HEK293 (cell line): ENCODE data around the gene EEFSEC.

ENCODE experiments used
- CTCF ChIA-PET: fragments of 350-600 bp; formaldehyde crosslinking; extraction: SDS; loops from one replicate; lab custom pipeline; 2021; ENCODE audit warnings: antibody characterized with exemption; lab: Yijun Ruan, JAX
- POLR2A ChIA-PET: fragments of 300-600 bp; formaldehyde crosslinking; extraction: SDS; loops from one replicate; lab custom pipeline; 2020; ENCODE audit warnings: antibody characterized with exemption, inconsistent platforms; lab: Yijun Ruan, JAX
- H3K27ac ChIP-seq: fragments of 200-500 bp; sonication (Bioruptor generic); 2 replicates; pipeline ENCODE4 v1.5.1; 2014; ENCODE audit warnings: low read depth, low read length, control low read depth, inconsistent platforms; ENCODE audit errors: extremely low read depth
- H3K36me3 ChIP-seq, 2 experiments: fragments of 200-500 bp in 1 of 2; sonication (Bioruptor generic) in 1 of 2; 1 replicate in 1 of 2; 2 replicates in 1 of 2; pipeline ENCODE4 v1.5.1; 2014 to 2017; ENCODE audit warnings: inconsistent platforms in 2 of 2, low read length in 2 of 2; ENCODE audit not compliant: control insufficient read depth in 2 of 2, insufficient read depth in 1 of 2
- H3K4me1 ChIP-seq: fragments of 200-500 bp; sonication (Bioruptor generic); 2 replicates; pipeline ENCODE4 v1.5.1; 2014; ENCODE audit warnings: mild to moderate bottlenecking, low read length, inconsistent platforms; ENCODE audit not compliant: control insufficient read depth, insufficient read depth
- H3K4me3 ChIP-seq: 2 replicates; pipeline ENCODE4 v1.5.1; 2011; ENCODE audit warnings: low read depth, mild to moderate bottlenecking, control low read depth, low read length, moderate library complexity
- H3K9me3 ChIP-seq: fragments of 200-500 bp; sonication (Bioruptor generic); 2 replicates; pipeline ENCODE4 v1.5.1; 2014; ENCODE audit warnings: low read depth, low read length, inconsistent platforms; ENCODE audit not compliant: control insufficient read depth, insufficient read depth
- IKZF3 ChIP-seq: fragments of 450-650 bp; IDR thresholded peaks from 2 replicates; pipeline ENCODE4 v1.5.0; 2018; ENCODE audit warnings: missing biosample characterization, mild to moderate bottlenecking, missing genetic modification characterization, moderate library complexity
- KLF17 ChIP-seq: fragments of 450-650 bp; formaldehyde crosslinking; IDR thresholded peaks from 2 replicates; pipeline ENCODE4 v1.5.1; 2016; ENCODE audit warnings: missing biosample characterization, missing genetic modification characterization
- KLF8 ChIP-seq: fragments of 450-650 bp; formaldehyde crosslinking; IDR thresholded peaks from 2 replicates; pipeline ENCODE4 v1.5.1; 2016; ENCODE audit warnings: missing biosample characterization, missing genetic modification characterization
- OSR2 ChIP-seq: fragments of 450-650 bp; formaldehyde crosslinking; IDR thresholded peaks from 2 replicates; pipeline ENCODE4 v1.5.1; 2016; ENCODE audit warnings: missing biosample characterization, missing genetic modification characterization
- PRDM6 ChIP-seq: fragments of 450-650 bp; formaldehyde crosslinking; IDR thresholded peaks from 2 replicates; pipeline ENCODE4 v1.5.1; 2017; ENCODE audit warnings: missing biosample characterization, missing genetic modification characterization
- ZBTB10 ChIP-seq: fragments of 450-650 bp; formaldehyde crosslinking; IDR thresholded peaks from 2 replicates; pipeline ENCODE4 v1.5.1; 2016; ENCODE audit warnings: missing biosample characterization, missing genetic modification characterization
- ZNF148 ChIP-seq: fragments of 450-650 bp; formaldehyde crosslinking; IDR thresholded peaks from 2 replicates; pipeline ENCODE4 v1.5.0; 2017; ENCODE audit warnings: missing biosample characterization, missing genetic modification characterization, borderline replicate concordance
- ZNF16 ChIP-seq: fragments of 450-650 bp; formaldehyde crosslinking; IDR thresholded peaks from 2 replicates; pipeline ENCODE4 v1.5.1; 2016; ENCODE audit warnings: low read depth, missing biosample characterization, missing genetic modification characterization
- ZNF302 ChIP-seq: fragments of 450-650 bp; formaldehyde crosslinking; IDR thresholded peaks from 2 replicates; pipeline ENCODE4 v1.5.1; 2016; ENCODE audit warnings: missing biosample characterization, missing genetic modification characterization, low read depth
- ZNF350 ChIP-seq: fragments of 450-650 bp; formaldehyde crosslinking; IDR thresholded peaks from 2 replicates; pipeline ENCODE4 v1.5.0; 2017; ENCODE audit warnings: missing biosample characterization, mild to moderate bottlenecking, missing genetic modification characterization
- ZNF391 ChIP-seq: fragments of 450-650 bp; formaldehyde crosslinking; IDR thresholded peaks from 2 replicates; pipeline ENCODE4 v1.5.1; 2016; ENCODE audit warnings: low read depth, missing biosample characterization, missing genetic modification characterization, borderline replicate concordance
- ZNF394 ChIP-seq: fragments of 450-650 bp; formaldehyde crosslinking; IDR thresholded peaks from 2 replicates; pipeline ENCODE4 v1.5.1; 2016; ENCODE audit warnings: missing biosample characterization, missing genetic modification characterization, mild to moderate bottlenecking, moderate library complexity, borderline replicate concordance
- ZNF398 ChIP-seq: fragments of 450-650 bp; formaldehyde crosslinking; IDR thresholded peaks from 2 replicates; pipeline ENCODE4 v1.5.1; 2017; ENCODE audit warnings: missing biosample characterization, missing genetic modification characterization
- ZNF426 ChIP-seq: fragments of 450-650 bp; formaldehyde crosslinking; IDR thresholded peaks from 2 replicates; pipeline ENCODE4 v1.5.1; 2017; ENCODE audit warnings: missing biosample characterization, missing genetic modification characterization, mild to moderate bottlenecking, inconsistent platforms, moderate library complexity
- ZNF513 ChIP-seq: fragments of 450-650 bp; IDR thresholded peaks from 2 replicates; pipeline ENCODE4 v1.5.1; 2018; ENCODE audit warnings: missing biosample characterization, missing genetic modification characterization
- ZNF571 ChIP-seq: fragments of 450-650 bp; formaldehyde crosslinking; IDR thresholded peaks from 2 replicates; pipeline ENCODE4 v1.5.0; 2017; ENCODE audit warnings: missing biosample characterization, missing genetic modification characterization
- ZNF692 ChIP-seq: fragments of 450-650 bp; formaldehyde crosslinking; IDR thresholded peaks from 2 replicates; pipeline ENCODE4 v1.5.1; 2016; ENCODE audit warnings: missing biosample characterization, missing genetic modification characterization
- ZSCAN23 ChIP-seq: fragments of 450-650 bp; formaldehyde crosslinking; IDR thresholded peaks from 2 replicates; pipeline ENCODE4 v1.5.1; 2016; ENCODE audit warnings: missing biosample characterization, missing genetic modification characterization

The EEFSEC gene

GRCh38 chr3:128245460-128245859 is 92.2 kb downstream of the EEFSEC start (continued):
- TF ChIP-seq PRDM6 (tag by site-specific recombination), result no peak
- no peak for TF ChIP-seq KLF8
- TF ChIP-seq ZNF394 (tag by site-specific recombination), result no peak
- TF ChIP-seq ZNF513 (tag by site-specific recombination), result no peak
- no peak for TF ChIP-seq ZNF302 (tag by site-specific recombination)
- TF ChIP-seq ZNF391 (tag by site-specific recombination), result no peak
- TF ChIP-seq ZNF692 (tag by site-specific recombination), result no peak
- TF ChIP-seq OSR2, result no peak
- no peak for TF ChIP-seq KLF17 (tag by site-specific recombination)

GRCh38 chr3:128247666-128248409 is 94.6 kb downstream of the EEFSEC start:
- no peak for TF ChIP-seq IKZF3 (tag by site-specific recombination)
- no peak for TF ChIP-seq ZNF148 (tag by site-specific recombination)
- TF ChIP-seq ZNF571, result no peak
- TF ChIP-seq, all 188 proteins: peak for 0
- POLR2A ChIA-PET, result no interaction called here
- Histone ChIP-seq H3K4me1 (no peaks in the 10 kb centered on the region), H3K4me3 (no peak overlapping the region), H3K9me3 (no peaks in the 10 kb centered on the region), H3K36me3 (peaks cover 0 to 9% of the 10 kb centered on the region in 2 experiments; a peak in 1 of 3 replicates), H3K27ac (no peak overlapping the region)
- CTCF ChIA-PET, result no interaction called here

- H3K4me3 ChIP-seq, result no peak overlapping the region
- peaks cover 3% of the 10 kb centered on the region; the same call in 1 of the 2 replicates for H3K4me1 ChIP-seq
- H3K27ac ChIP-seq, result no peak overlapping the region
- H3K9me3 ChIP-seq, result no peaks in the 10 kb centered on the region
- H3K36me3 ChIP-seq, result peaks cover 0 to 7% of the 10 kb centered on the region in 2 experiments; a peak in 1 of 3 replicates
- CTCF ChIA-PET, result no interaction called here
- POLR2A ChIA-PET, result no interaction called here
- TF ChIP-seq ZNF426, result no peak
- TF ChIP-seq ZSCAN23 (tag by site-specific recombination), result no peak
- TF ChIP-seq ZBTB10 (tag by site-specific recombination), result no peak
- TF ChIP-seq ZNF16 (tag by site-specific recombination), result no peak
- TF ChIP-seq ZNF350 (tag by site-specific recombination), result no peak
- TF ChIP-seq ZNF398 (tag by site-specific recombination), result no peak
Measured at GRCh38 chr3:128252083-128252482, 98.8 kb downstream of the EEFSEC start.
